ENCODE results near the gene TRAP1.
"Not testable (repeated sequence)": the region's sequence is repeated elsewhere in the genome, so short reads cannot be mapped to it uniquely, and the experiment has no call there.

The TRAP1 gene

GRCh38 chr16:3671424-3671823 lies 45.9 kb downstream of the TRAP1 start:
- DNase-seq: no peak

- DNase-seq: no peak
Measured at GRCh38 chr16:3670711-3671110, 46.6 kb downstream of the TRAP1 start.

GRCh38 chr16:3669082-3669481 lies 48.2 kb downstream of the TRAP1 start:
- DNase-seq: no peak

DNA sequence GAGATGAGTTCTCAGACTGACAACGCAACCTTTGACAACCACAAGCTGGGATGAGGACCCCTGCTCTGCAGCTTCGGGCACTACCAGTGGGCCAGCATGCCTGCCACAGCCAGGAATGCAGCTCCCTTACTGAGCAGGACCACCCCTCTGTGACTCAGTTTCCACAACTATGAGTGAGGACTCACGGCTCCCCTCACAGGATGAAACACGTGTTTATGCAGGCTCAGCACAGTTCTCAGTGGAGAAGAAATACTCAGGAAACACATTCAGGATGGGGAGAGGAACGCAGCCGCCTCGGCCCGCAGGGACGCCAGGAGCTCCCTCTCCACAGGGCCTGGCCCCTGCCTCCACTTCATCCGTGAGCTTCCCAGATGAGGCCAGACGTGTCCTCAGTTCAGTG lies 48.7 kb downstream of the TRAP1 start:
- no peak for DNase-seq

GRCh38 chr16:3665508-3665907 lies 51.8 kb downstream of the TRAP1 start:
- no peak for DNase-seq

- DNase-seq: no peak
Measured at GRCh38 chr16:3664187-3664896, 53.0 kb downstream of the TRAP1 start.

DNA sequence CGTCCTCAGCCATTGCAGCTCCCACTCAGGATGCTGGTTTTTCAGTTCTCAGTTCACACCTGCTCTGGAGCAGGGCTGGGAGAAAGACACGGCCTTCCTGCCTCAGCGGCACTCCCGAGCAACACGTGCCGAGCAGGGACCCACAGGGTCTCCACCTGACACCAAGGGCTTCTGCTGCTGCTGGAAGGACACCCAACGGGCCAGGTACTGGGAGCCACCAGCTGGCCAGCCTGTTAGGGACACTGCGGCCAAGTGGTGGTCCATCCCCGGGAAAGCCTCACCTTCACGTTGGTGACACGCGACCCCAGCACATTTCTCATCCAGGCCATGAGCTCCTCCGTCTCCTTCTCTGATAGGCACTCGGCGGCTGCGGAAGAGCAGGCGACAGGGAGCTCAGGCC lies 54.7 kb downstream of the TRAP1 start:
- no peak for DNase-seq

DNA sequence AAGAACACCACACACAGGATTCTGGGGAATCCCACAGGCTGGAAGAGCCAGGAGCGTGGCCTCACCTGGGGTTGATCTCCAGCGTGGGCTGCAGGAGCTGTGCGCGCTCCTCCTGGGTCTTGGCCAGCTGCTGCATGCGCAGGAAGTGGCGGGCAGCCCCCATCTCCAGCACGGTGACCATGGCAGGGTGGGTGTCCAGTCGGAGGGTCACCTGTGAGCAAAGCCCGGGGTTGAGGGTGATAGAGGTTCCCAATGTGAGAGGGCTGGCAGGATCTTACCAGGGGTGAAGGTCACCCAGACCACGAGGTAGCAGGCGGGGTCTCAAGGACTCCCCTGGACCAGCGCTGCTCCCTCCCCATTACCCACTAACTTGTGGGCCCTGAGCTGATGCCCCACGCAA lies 55.4 kb downstream of the TRAP1 start:
- DNase-seq: no peak

GRCh38 chr16:3661311-3661710 lies 56.0 kb downstream of the TRAP1 start:
- DNase-seq: no peak

DNA sequence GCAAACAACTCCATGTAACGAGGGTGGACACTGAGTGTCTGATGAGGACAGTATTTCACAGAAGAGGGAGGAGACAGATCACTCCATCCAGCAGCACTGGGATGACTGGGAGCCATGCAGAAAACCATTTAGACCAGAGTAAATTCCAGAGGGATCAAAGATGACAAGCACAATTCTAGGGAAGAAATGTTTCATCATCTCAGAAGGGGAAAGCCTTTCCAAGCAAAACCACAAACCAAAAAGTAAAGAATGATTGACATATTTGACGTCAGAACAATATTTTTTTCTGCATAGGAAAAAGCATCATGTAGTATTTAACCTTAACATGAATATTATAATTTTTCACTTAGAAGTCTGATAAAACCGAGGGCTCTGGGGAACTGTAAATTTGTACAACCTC lies 58.1 kb downstream of the TRAP1 start:
- no peak for DNase-seq

DNA sequence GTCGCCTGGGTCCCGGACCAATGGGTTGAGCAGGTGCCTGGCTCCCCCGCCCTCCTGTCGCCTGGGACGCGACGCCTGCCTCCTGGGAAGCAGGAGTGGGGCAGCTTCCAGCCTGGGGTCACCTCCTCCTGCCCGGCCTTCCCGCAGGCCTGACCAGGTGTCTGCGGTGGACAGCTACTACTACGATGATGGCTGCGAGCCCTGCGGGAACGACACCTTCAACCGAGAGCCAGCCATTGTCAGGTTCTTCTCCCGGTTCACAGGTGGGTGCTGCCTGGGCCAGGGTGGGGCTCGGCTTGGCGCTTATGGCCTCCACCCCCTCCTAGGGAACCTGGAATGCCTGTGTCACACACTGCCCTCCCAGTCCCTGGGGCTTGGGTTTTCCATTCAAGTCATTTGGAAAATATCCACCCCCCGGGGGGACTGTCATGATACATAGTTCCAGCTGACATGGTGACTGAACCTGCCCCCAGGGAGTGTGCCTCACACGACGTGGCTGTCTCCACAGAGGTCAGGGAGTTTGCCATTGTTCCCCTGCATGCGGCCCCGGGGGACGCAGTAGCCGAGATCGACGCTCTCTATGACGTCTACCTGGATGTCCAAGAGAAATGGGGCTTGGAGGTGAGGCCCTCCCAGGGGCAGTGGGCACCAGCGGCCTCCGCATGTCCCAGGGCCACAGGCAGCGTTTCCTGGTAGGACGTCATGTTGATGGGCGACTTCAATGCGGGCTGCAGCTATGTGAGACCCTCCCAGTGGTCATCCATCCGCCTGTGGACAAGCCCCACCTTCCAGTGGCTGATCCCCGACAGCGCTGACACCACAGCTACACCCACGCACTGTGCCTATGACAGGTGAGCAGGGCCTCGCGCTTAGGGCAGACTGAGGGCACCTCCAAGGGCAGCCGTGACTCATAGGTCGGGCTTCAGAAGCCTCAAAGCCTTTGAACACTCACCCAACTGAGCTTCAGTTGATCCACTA lies 60.5 kb downstream of the TRAP1 start:
- DNase-seq: no peak

DNA sequence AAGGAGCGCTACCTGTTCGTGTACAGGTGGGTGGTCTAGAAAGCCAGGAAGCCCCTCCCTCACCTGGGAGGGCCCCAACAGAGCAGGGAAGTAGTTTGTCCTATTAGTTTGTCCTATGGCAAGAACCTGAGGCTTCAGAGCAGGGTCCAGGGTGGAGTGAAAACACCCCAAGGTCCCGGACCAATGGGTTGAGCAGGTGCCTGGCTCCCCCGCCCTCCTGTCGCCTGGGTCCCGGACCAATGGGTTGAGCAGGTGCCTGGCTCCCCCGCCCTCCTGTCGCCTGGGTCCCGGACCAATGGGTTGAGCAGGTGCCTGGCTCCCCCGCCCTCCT lies 61.2 kb downstream of the TRAP1 start:
- DNase-seq: not testable (repeated sequence)

GRCh38 chr16:3655396-3656159 lies 61.7 kb downstream of the TRAP1 start:
- DNase-seq: no peak

GRCh38 chr16:3655030-3655395 lies 62.3 kb downstream of the TRAP1 start:
- DNase-seq: no peak

DNA sequence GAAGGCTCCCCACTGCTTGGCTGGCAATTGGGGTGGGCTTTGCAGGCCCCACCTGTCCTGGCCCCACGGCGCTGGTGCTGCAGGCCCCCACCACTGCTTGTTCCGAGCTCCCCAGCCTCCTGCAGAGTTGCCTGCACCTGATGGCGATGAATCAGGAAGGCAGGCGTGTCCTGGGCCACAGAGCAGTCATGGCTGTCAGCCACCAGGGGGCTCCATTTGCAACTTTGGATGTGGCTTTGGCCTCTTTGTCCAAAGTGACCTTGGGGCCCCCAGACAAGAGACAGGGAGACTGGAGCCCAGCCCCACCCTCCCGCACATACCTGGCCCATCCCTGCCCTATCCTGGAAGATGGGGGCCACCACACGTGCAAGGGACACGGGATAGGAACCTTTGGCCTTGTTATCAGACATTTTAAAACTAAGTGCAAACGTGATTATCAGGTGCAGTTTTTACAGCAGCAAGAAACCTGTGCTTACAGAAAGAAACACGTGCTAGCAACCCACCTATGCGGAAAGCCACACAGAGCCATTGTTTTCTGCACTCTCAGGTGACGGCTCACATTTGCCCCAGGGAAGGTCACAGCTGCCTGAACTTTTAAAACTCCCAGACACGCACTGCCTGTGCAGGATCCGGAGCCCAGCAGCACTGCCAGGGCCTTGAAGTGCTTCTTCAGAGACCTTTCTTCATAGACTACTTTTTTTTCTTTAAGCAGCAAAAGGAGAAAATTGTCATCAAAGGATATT lies 62.9 kb downstream of the TRAP1 start, which contains the start of gene DNASE1:
DNASE1 (plus strand) TSS at position 443 of the 743 bp plus-strand sequence. CDS start 683 bp downstream, outside the sequence.
- DNase-seq: peak; percentile 60 to 74

DNA sequence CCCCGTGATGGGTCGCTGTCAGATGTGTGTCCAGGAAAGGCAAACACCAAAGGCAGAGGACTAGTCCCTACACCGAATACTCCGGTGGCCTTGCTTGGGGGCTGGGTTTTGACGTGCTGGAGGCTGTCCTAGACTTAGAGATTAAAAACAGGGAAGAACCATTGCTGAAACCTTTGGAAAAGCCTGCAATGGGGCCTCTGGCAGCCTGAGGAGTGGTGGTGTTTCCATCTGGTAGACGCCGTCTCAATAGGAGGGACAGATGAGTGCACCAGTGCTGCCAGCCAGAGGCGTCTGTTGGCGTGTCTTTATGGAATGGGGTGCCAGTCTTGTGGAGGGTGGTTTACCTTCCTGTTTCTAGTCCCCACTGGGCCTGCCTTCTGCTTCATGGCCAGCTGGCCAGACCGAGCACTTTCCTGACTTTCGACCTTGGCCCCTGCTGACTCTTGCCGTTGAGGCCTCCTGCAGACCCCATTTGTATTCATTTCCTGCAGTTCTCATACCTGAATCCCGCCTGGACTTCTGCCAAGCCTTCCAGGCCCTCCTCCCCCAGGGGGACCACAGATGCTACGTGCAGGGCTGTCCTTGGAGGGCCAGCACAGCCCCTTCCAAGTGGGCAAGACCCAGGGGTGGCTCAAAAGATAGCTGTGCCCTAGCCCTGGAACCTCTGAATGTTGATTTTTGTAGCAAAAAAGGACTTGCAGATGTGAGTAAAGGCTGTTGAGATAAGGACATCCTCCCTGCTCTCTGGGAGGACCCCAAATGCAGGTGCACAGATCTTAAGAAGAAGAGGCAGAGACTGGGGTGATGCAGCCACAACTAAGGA lies 64.7 kb downstream of the TRAP1 start:
- no peak for DNase-seq

- no peak for DNase-seq
Measured at GRCh38 chr16:3651461-3652372, 65.6 kb downstream of the TRAP1 start.

- no peak for DNase-seq
Measured at GRCh38 chr16:3650631-3651265, 66.6 kb downstream of the TRAP1 start.

GRCh38 chr16:3646348-3646920 lies 70.9 kb downstream of the TRAP1 start:
- DNase-seq: no peak
